Measurements from ENCODE around the gene CDC23. TPM values are rescaled to one million over a fixed set of nuclear protein-coding genes. Genes with fewer than 3 reads are reported as not detected.
"Not testable (repeated sequence)": the region's sequence is repeated elsewhere in the genome, so short reads cannot be mapped to it uniquely, and the experiment has no call there.

Gene CDC23
- total and polyA plus RNA-seq, 2 of the 8 experiments (the other 6 are each of a cell fraction or from before 2014, with no cell fraction given), result 32.6 to 45.7 TPM

GRCh38 chr5:138155977-138156376, 57.1 kb downstream of the CDC23 start:
- POLR2A ChIA-PET (ENCODE audit: partially characterized antibody); H4K20me1 ChIP-seq (replicated peaks in 1 of 2; ENCODE audit: control insufficient read depth in 1 of 2, insufficient read depth in 2 of 2, low read length in 2 of 2); H2BK20ac ChIP-seq (ENCODE audit: low read length); H4K5ac ChIP-seq (ENCODE audit: insufficient read length, low read depth, low read length); H3K23me2 ChIP-seq (ENCODE audit: low read depth, low read length); H3K4me1 ChIP-seq (replicated peaks in 1 of 4; ENCODE audit: control insufficient read depth in 3 of 4, insufficient read depth in 4 of 4, low read length in 3 of 4); H3K4me2 ChIP-seq (ENCODE audit: insufficient read depth in 1 of 2, low read depth in 2 of 2, low read length in 2 of 2); H3K4me3 ChIP-seq (ENCODE audit: extremely low read depth in 1 of 4, insufficient read depth in 2 of 4, low read depth in 3 of 4, low read length in 4 of 4); H2BK12ac ChIP-seq (ENCODE audit: low read depth, low read length); H4K91ac ChIP-seq (replicated peaks; ENCODE audit: insufficient read length, low read length); H3K79me2 ChIP-seq (ENCODE audit: control insufficient read depth in 1 of 2, insufficient read depth in 2 of 2, low read length in 2 of 2); DNase-seq (ENCODE audit: low read depth in 1 of 2, low spot score in 2 of 2); H3K9ac ChIP-seq (replicated peaks in 1 of 4; ENCODE audit: extremely low read depth in 1 of 4, low read depth in 3 of 4, low read length in 3 of 4); H3K27me3 ChIP-seq (replicated peaks in 1 of 4; ENCODE audit: control insufficient read depth in 3 of 4, extremely low read depth in 1 of 4, insufficient read depth in 3 of 4, low read length in 3 of 4); H3K79me1 ChIP-seq (ENCODE audit: low read depth, low read length); H3K56ac ChIP-seq (replicated peaks; ENCODE audit: insufficient read length, low read depth, low read length); H2AK5ac ChIP-seq (ENCODE audit: low read depth, low read length); H2BK5ac ChIP-seq (ENCODE audit: low read depth, low read length); H4K8ac ChIP-seq (ENCODE audit: extremely low read depth, insufficient read depth, low read length); H2BK120ac ChIP-seq (replicated peaks; ENCODE audit: low read depth, low read length); H3K18ac ChIP-seq (ENCODE audit: extremely low read depth, low read length); FAIRE-seq; H3K9me3 ChIP-seq (ENCODE audit: insufficient read depth in 2 of 2, low read depth in 1 of 2, low read length in 1 of 2); H2AFZ ChIP-seq (ENCODE audit: low read length); H3K27ac ChIP-seq (ENCODE audit: low read depth, low read length); H3K4ac ChIP-seq (replicated peaks; ENCODE audit: insufficient read length, low read depth, low read length); H3K23ac ChIP-seq (ENCODE audit: insufficient read length); H3K14ac ChIP-seq (ENCODE audit: insufficient read length); H2BK15ac ChIP-seq (ENCODE audit: low read length): not testable (repeated sequence)
- WGBS, 2 experiments (ENCODE audit: extremely low coverage in 1 of 2, insufficient coverage in 1 of 2, insufficient read length in 1 of 2, insufficient replicate concordance in 2 of 2, low coverage in 1 of 2, low lambda C conversion rate in 2 of 2, missing lambda C conversion rate in 1 of 2), result 96% methylated on average over 9 of the region's 9 CpGs; no CpG with 5 or more reads in 1 of the 2 experiments
- peaks cover 28 to 46% (median 38%) of the 10 kb centered on the region in 4 experiments for H3K36me3 ChIP-seq (ENCODE audit: control insufficient read depth in 2 of 4, insufficient read depth in 4 of 4, low read length in 3 of 4)
- CTCF ChIA-PET (ENCODE audit: partially characterized antibody), result interaction anchor here (0.6 kb wide), 1 partner anchor 199 kb away, joined by 3 read pairs; no protein-coding TSS in a partner anchor
